Neural cell (in vitro differentiated cells): ENCODE measurements around the gene CPT2. TPM values are rescaled to one million over a fixed set of nuclear protein-coding genes. Genes with fewer than 3 reads are reported as not detected.

Source experiments
- H2AFZ ChIP-seq: fragments of 200-600, 300-800 bp; sonication (generic), shearing (Covaris generic); 2 replicates; pipeline ENCODE4 v1.6.0; 2014; ENCODE audit warnings: low read depth, mild to moderate bottlenecking, antibody characterized with exemption, low read length, moderate library complexity
- H3F3A ChIP-seq: fragments of 200-600 bp; shearing (Covaris generic); 2 replicates; pipeline ENCODE4 v1.6.1; 2016; ENCODE audit warnings: mild to moderate bottlenecking, moderate library complexity, mixed read lengths, antibody characterized with exemption, low read length; ENCODE audit not compliant: insufficient read depth, poor library complexity, severe bottlenecking
- H3K27ac ChIP-seq: fragments of 200-600, 300-800 bp; sonication (generic), shearing (Covaris generic); 2 replicates; pipeline ENCODE4 v1.5.1; 2014; ENCODE audit warnings: mild to moderate bottlenecking, low read length, moderate library complexity
- H3K27me3 ChIP-seq: fragments of 300-800, 200-600 bp; sonication (generic), shearing (Covaris generic); 2 replicates; pipeline ENCODE4 v1.6.0; 2014; ENCODE audit warnings: mild to moderate bottlenecking, low read depth, low read length, moderate library complexity; ENCODE audit not compliant: insufficient read depth
- H3K36me3 ChIP-seq: fragments of 300-800, 200-600 bp; sonication (generic), shearing (Covaris generic); 2 replicates; pipeline ENCODE4 v1.5.1; 2014; ENCODE audit warnings: mild to moderate bottlenecking, antibody characterized with exemption, low read length, moderate library complexity; ENCODE audit not compliant: insufficient read depth
- H3K4me2 ChIP-seq: fragments of 300-800, 200-600 bp; sonication (generic), shearing (Covaris generic); 2 replicates; pipeline ENCODE4 v1.6.0; 2014; ENCODE audit warnings: mild to moderate bottlenecking, low read length
- H3K4me3 ChIP-seq: fragments of 300-800, 200-600 bp; sonication (generic), shearing (Covaris generic); 2 replicates; pipeline ENCODE4 v1.5.1; 2014; ENCODE audit warnings: mild to moderate bottlenecking, low read length, moderate library complexity
- H3K79me2 ChIP-seq: fragments of 200-600 bp; shearing (Covaris generic); replicated peaks from 2 replicates; pipeline ENCODE4 v1.6.0; 2014; ENCODE audit warnings: mild to moderate bottlenecking, low read length, moderate library complexity; ENCODE audit not compliant: insufficient read depth
- H3K9ac ChIP-seq: fragments of 300-800, 200-600 bp; sonication (generic), shearing (Covaris generic); 2 replicates; pipeline ENCODE4 v1.6.1; 2016; ENCODE audit warnings: mild to moderate bottlenecking, low read length, mixed read lengths
- H3K9me2 ChIP-seq: fragments of 200-600 bp; shearing (Covaris generic); 2 replicates; pipeline ENCODE4 v1.6.1; 2016; ENCODE audit warnings: mild to moderate bottlenecking, low read length, mixed read lengths; ENCODE audit not compliant: insufficient read depth
- H3K9me3 ChIP-seq: fragments of 200-600, 300-800 bp; sonication (generic), shearing (Covaris generic); 2 replicates; pipeline ENCODE4 v1.6.1; 2016; ENCODE audit warnings: mild to moderate bottlenecking, mixed run types, low read length, moderate library complexity, mixed read lengths
- H4K20me1 ChIP-seq: fragments of 200-600 bp; shearing (Covaris generic); 2 replicates; pipeline ENCODE4 v1.6.1; 2016; ENCODE audit warnings: mild to moderate bottlenecking, mixed run types; ENCODE audit not compliant: insufficient read depth
- CTCF ChIP-seq: fragments of 450-650 bp; IDR thresholded peaks from 2 replicates; pipeline ENCODE4 v1.5.1; 2014; ENCODE audit warnings: antibody characterized with exemption, mild to moderate bottlenecking, moderate library complexity; ENCODE audit not compliant: poor library complexity, severe bottlenecking
- EP300 ChIP-seq: fragments of 450-650 bp; conservative IDR thresholded peaks from 2 replicates; pipeline ENCODE4 v1.6.1; 2014; ENCODE audit warnings: antibody characterized with exemption, mild to moderate bottlenecking, moderate library complexity; ENCODE audit not compliant: poor library complexity, severe bottlenecking
- EZH2 ChIP-seq: fragments of 200-600, 300-800 bp; shearing (Covaris generic), sonication (generic); IDR thresholded peaks from 2 replicates; pipeline ENCODE4 v1.6.1; 2014; ENCODE audit warnings: antibody characterized with exemption, low read length, borderline replicate concordance, mild to moderate bottlenecking; ENCODE audit not compliant: insufficient read depth, poor library complexity, severe bottlenecking
- MXI1 ChIP-seq: fragments of 450-650 bp; conservative IDR thresholded peaks from 2 replicates; pipeline ENCODE4 v1.6.1; 2014; ENCODE audit warnings: antibody characterized with exemption, mild to moderate bottlenecking; ENCODE audit not compliant: poor library complexity, severe bottlenecking
- POLR2AphosphoS5 ChIP-seq: IDR thresholded peaks from 2 replicates; pipeline ENCODE4 v1.6.1; 2012
- RAD21 ChIP-seq: fragments of 450-650 bp; conservative IDR thresholded peaks from 2 replicates; pipeline ENCODE4 v1.6.1; 2014; ENCODE audit warnings: antibody characterized with exemption, mild to moderate bottlenecking, moderate library complexity
- REST ChIP-seq: IDR thresholded peaks from 2 replicates; pipeline ENCODE4 v1.6.1; 2012; ENCODE audit warnings: borderline replicate concordance
- SMC3 ChIP-seq: fragments of 450-650 bp; conservative IDR thresholded peaks from 2 replicates; pipeline ENCODE4 v1.6.1; 2014; ENCODE audit warnings: antibody characterized with exemption, mild to moderate bottlenecking, moderate library complexity; ENCODE audit not compliant: poor library complexity
- TAF1 ChIP-seq: IDR thresholded peaks from 2 replicates; pipeline ENCODE4 v1.6.1; 2012; ENCODE audit warnings: low read depth
- polyA plus RNA-seq: library from polyadenylated mRNA; depleted of rRNA; stranded (reverse); fragments of >200 nt; gene quantifications from 2 replicates; pipeline ENCODE4 v1.2.3, GENCODE V29; 2014

Gene CPT2
- polyA plus RNA-seq, 1 donor from 2014 or later: 5.3 TPM

GRCh38 chr1:53155534-53155933, 41.1 kb upstream of the CPT2 start:
- Histone ChIP-seq H3F3A (no peaks in the 10 kb centered on the region), H3K9me2 (no peaks in the 10 kb centered on the region), H3K27ac (no peak overlapping the region), H2AFZ (no peak overlapping the region), H3K4me3 (no peak overlapping the region), H3K9me3 (no peaks in the 10 kb centered on the region), H3K36me3 (no peaks in the 10 kb centered on the region), H3K4me2 (no peak overlapping the region), H3K9ac (no peak overlapping the region), H4K20me1 (no peaks in the 10 kb centered on the region), H3K79me2 (no peaks in the 10 kb centered on the region), H3K27me3 (no peaks in the 10 kb centered on the region)
- TF ChIP-seq RAD21 (no peak), TAF1 (no peak), CTCF (no peak), REST (no peak), POLR2AphosphoS5 (no peak), EP300 (no peak), EZH2 (no peak), SMC3 (no peak), MXI1 (no peak)

GRCh38 chr1:53155945-53156344, 40.7 kb upstream of the CPT2 start:
- Histone ChIP-seq H3K9me3 (no peaks in the 10 kb centered on the region), H3K36me3 (no peaks in the 10 kb centered on the region), H3K4me3 (no peak overlapping the region), H3K4me2 (no peak overlapping the region), H4K20me1 (no peaks in the 10 kb centered on the region), H3K9ac (no peak overlapping the region), H3K9me2 (no peaks in the 10 kb centered on the region), H3F3A (no peaks in the 10 kb centered on the region), H3K27ac (no peak overlapping the region), H2AFZ (no peak overlapping the region), H3K79me2 (no peaks in the 10 kb centered on the region), H3K27me3 (no peaks in the 10 kb centered on the region)
- TF ChIP-seq TAF1 (no peak), SMC3 (no peak), REST (no peak), CTCF (no peak), MXI1 (no peak), POLR2AphosphoS5 (no peak), EP300 (no peak), EZH2 (no peak)
